NCI-H187 (cell line): Measurements from ENCODE around the gene DIPK1A.
A peak's percentile ranks its signal among the peaks of the same experiment; 100 is the strongest.

Source experiments
- DNase-seq, 2 experiments: peaks; one replicate each; lab custom pipeline; 2025; lab: John Stamatoyannopoulos, UW

DIPK1A gene

DNA sequence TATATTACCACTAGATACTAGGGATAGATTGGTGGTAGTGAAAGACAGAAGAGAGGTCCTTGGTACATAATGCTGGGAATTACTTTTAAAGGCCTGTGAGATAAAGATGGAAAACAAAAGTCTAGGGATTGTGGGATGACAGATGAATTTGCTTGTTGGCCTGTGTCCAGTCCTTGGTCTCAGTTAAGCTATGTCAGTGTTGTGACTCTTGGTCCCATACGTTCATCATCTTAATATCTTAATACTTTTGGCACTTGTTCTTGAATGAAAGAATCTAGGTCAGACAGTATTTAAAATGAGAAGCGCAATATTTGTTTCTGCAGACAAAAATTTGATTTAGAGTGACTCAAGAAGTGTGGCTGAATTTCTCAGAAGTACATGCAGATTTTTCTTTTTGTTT lies 121.8 kb downstream of the DIPK1A start:
- DNase-seq = no peak

DNA sequence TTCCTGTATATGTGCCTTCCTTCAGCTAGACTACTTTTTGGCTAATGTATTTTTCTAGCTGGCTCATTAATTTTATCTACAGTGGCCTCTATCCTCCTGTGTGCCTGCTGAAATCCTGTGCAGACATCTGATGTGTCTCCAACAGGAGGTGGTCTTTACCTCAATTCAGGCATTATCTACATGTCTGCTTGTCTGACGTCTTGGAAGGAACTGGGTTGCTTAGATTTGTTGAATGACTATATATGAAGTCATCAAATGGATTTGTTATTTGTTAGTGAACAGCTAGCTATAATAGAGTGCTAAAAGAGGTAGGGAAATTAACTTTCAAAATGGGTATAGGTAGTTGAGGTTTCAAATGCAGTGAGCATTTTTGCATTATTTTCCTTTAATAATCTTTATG lies 122.7 kb downstream of the DIPK1A start:
- DNase-seq = no peak

DNA sequence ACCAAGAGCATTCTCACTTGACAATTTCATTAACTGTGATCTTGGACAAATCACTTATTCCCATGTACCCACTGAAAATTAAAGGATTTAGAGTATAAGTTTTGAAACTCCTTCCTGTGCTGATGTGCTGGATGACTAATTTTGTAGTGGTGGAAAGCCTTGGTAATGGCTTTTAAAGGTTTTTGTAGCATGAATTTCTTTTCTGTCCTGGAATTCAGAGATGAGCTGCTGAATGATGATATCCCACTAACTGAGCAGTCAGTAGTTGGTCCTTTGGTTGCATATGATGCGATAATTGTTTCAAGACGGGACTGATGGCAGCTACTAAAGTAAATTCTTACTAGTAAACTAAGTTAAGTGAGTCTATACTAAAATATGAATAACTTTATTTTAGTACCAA lies 124.2 kb downstream of the DIPK1A start:
- DNase-seq = no peak

DNA sequence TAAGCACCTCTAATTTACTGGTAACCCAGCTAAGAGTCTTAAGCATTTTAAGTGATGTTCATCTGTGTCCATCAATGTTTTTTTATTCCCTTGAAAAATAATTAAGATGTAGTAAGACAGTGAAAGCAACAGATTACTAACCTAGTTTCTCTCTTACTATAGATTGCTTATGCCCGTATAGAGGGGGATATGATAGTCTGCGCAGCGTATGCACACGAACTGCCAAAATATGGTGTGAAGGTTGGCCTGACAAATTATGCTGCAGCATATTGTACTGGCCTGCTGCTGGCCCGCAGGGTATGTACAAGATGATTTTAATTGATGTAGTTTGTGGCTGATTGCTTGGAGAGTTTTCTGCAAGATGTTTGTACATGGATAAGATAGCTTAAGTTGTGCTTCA lies 126.6 kb downstream of the DIPK1A start:
- DNase-seq = no peak

DNA sequence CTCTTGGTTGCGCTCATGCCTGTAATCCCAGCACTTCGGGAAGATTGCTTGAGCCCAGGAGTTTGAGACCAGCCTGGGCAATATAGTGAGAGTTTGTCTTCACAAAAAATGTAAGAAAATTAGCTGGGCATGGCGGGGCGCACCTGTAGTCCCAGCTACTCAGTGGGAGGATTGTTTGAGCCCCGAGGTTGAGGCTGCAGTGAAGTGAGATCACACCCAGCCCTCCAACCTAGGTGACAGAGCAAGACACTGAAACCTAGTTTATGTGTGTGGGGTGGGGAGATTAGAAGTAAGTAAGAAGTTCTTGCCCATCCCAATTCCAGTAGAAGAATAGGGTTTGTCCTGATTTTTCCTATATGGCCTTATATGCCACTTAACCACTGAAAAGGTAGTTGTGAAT lies 127.4 kb downstream of the DIPK1A start:
- DNase-seq = no peak

DNA sequence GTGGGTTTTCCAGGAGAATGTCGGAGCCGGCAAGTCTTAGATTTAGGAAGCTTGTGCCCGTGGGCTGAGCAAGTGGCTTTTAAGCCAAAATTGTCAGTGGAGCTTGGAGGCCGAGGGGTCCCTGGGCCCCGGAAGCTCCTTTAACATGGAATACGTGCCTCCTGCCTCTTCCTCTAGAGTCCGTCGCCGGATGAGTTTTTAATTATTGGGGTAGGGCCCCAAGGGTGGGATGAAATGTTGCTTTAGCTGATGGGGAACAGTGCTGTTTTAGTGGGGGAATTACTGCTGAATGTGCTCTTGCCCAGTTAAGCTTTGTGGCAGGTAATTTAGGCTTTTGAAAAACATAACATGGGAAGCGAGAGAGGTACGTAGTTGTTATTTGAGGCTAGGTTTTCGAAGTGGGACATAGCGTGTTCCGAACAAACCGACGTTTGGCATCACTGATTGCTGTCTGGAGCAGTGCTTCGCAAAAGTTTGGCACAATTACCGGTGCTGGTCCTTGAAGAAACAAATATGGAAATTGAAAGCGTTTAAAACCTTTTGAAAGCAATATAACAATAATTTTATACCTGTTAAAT lies 128.6 kb downstream of the DIPK1A start:
- no peak for DNase-seq

DNA sequence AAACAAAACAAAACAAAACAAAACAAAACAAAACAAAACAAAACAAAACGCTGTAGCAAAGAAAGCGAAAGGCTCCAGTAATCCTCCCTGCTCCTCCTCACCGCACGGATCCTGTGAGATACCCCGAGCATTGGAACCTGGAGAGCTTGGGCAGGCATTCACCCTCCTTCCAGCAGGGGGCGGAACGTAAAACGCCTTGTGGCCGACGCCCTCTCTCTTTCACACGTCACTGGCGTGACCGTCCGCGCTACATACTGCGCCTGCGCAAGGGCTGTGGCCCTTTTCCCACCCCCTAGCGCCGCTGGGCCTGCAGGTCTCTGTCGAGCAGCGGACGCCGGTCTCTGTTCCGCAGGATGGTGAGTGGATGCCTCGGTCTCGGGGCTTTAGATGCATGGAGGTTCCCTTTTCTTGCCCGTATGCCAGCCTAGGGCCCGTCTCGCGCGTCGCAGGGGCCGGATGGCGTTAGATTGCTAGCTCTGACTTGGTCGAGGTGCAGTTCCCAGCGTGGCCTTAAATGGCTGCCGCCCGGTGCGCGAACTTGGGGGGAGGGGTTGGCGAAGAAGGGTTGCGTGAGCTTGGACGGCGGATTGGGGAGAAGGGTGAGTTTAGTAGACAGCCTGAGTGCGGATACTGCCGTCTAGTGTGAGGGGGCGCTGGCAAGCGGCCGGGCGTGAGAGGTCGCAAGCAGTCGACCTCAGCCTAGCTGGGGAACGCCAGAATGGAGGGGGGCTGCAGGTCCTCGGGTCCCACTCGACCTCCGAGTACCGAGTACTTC lies 129.3 kb downstream of the DIPK1A start, which contains the start of gene RPL5:
Gene RPL5 (plus strand): TSS at position 279 of the 775 bp plus-strand sequence. CDS start 75 bp downstream, at position 354.
- peak; percentile 94 to 95 for DNase-seq

DNA sequence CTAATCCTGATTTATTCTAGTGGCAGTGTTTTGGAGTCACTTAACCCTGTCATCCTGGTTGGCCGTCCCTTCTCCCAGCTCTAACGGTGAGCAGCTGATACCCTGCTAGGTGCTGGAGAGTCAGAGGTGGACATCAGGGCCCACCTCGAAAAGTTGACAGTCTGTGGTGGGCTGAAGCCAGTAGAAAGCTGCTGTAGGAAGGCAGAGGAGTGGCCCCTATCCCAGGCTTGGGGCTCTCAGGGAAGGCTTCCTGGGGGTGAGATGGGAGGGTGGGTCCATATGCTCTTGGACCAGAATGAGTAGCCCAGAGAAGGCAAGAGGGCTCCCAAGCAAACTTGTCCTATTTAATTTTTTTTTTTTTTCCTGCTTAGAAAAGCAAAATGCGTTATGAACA lies 129.9 kb downstream of the DIPK1A start:
- DNase-seq = no peak

DNA sequence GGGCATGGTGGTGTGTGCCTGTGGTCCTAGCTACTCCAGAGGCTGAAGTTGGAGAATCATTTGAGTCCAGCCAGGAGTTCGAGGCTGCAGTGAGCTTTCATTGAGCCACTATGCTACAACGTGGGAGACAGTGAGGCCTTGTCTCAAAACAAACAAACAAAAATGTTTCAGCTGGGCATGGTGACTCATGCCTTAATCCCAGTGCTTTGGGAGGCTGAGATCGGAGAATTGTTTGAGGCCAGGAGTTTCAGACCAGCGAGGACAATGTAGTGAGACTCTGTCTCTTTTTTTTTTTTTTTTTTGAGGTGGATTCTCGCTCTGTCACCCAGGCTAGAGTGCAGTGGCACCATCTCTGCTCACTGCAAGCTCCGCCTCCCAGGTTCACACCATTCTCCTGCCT lies 134.5 kb downstream of the DIPK1A start:
- no peak for DNase-seq

DNA sequence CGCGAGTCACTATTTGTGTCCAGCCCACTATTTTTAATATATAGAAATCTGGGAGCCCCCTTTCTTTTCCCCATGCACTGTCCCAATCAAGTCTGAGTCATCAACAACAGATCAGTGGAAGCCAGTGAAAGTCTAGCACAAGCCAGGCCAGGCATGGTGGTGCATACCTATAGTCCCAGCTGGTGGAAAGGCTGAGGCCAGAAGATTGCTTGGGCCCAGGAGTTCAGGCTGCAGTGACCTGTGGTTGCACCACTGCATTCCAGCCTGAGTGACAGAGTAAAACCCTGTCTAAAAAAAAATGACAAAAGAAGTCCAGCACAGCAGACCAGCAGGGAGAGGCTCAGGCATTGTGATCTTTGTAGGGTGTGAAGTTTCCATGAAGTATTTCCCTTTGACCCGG lies 138.4 kb downstream of the DIPK1A start:
- DNase-seq = no peak

DNA sequence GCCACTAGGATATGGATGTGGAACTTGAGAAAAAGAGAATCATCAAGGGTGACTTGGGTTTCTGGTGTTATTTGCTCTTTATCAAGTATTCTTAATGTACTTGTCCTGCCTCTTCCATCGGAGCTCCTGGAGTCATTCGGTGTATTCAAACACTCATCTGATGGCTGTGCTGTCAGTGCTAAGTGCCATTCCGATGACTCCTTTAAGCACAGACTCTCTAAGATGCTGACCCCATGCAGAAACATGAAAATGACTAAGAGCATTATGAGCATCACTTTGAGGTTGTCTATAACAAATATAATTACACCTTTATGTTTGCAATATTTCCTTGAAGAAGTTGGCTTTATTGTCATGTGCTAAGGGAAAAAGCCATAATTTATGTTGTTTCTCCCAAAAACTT lies 140.7 kb downstream of the DIPK1A start:
- no peak for DNase-seq

DNA sequence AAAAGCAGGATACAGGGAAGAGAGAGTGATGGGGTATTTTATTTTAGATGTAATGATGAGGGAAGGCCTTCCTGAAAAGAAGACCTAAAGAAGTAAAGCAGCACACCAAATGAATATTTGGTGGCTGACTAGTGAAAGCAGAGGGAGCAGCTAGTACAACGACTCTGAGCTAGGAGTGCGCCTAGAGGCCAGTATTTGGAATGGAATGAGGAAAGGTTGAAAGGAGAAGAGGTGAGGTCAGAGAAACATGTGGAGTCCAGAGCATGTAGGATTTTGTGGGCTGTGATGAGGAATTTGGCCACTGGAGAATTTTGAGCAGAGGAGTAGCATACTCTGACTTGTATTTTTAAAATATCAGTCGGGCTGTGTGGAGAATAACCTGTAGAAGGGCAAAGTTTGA lies 141.2 kb downstream of the DIPK1A start:
- DNase-seq = no peak

DNA sequence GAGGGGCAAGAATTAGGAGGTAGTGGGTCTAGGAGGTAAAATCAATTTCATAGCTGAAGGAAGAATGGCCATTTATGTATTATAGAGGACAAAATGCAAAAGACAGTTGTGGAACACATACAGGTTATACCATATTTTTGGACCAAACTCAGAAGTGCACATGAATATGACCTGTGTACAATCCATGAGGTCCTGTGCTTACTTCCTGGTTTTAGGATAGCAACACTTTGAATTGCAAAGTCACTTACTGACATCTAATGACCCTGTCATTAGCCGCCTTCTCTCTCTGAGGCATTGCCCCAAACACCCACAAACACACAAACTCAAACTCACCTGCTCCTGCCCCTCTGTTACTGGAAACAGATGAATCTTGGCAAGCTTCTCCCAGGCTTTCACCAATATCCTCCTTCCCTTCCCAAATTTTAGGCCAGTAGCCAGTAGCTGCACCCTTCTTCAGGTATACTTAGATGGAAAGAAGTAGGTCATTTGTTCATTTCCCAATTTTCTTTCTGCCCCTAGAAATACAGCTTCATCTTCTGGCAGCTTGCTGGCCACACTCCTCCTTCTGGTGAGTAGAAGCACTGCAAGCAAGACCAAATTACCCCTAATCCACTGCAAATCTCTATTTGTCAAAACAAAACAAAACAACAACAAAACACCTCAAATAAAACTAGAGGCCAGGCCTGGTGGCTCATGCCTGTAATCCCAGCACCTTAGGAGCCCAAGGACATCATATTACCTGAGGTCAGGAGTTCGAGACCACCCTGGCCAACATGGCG lies 143.1 kb downstream of the DIPK1A start:
- no peak for DNase-seq

DNA sequence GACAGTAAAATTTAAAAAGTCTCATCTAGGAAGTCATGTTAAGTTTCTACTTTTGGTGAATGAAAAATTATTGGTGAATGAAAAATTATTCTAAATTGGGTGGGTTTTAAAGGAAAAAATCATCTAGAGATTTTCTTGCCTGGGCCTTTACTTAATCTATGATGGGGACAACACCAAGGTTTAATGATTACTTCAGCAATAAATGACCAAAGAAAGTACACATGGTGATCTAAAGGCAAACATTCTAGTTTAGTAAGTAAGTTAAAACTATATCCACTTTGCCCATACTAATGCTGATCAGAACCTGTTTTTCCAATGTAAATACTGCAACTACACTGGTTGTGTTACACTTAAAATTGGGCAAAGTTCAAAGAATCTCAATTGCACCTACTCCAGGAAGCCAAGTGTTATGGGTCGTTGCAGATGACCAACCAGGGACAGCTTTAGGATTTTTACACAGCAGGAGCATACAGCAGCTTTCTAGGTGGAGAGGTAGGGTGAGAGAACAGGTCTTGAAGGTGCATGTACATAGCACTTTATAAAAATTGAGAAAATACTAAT lies 144.0 kb downstream of the DIPK1A start:
- DNase-seq = no peak

DNA sequence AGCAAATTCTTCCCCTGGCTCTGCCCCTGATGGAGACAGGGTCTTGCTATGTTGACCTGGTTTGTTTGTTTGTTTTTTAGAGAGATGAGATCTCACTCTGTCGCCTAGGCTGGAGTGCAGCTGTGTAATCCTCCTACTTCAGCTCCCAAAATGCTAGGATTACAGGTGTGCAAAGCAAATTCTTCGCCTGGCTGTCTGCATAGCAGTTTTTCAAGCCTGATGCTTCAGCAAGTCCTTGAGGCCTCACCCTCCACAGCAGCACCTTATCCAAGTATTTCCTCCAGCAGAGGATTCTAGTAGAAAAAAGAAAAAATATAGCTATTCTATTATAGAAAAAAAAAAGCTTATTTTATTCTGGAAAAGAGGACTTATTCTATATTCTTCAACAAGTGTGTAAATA lies 144.5 kb downstream of the DIPK1A start:
- no peak for DNase-seq

DNA sequence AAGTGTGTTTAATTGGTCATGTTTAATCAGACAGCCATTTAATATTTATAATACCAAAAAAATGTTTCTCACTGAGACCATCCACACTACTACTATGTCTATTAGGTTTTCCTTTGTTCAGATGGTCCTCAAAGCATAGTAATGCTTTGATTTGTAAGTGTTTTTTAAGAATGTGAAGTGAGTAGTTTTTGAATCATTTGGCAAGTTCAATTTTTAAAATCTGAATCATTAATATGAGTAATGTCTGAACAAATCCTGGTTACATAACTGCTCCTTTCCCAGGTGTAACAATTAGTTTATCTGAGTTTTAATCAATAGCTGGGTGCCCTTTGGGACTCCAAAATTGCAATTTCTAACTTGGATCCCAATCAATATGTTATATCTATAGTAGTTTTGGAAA lies 152.9 kb downstream of the DIPK1A start:
- DNase-seq = no peak

DNA sequence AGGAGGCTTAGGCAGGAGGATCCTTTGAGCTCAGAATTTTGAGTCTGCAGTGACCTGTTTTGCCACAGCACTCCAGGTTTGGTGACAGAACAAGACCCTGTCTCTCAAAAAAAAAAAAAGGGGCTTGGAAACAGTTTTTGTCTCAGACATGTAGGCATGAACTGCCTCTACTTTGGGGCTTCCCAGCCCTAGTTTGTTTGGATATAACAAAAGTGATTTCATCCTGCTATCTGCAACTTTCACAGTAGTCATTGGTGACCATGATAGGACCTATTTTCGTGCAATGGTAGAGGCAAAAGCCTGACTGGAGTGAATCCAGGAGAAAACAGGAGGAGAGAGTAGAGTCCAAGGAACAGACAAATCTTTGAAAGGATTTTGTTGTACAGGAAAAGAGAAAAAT lies 156.0 kb downstream of the DIPK1A start:
- DNase-seq = no peak

DNA sequence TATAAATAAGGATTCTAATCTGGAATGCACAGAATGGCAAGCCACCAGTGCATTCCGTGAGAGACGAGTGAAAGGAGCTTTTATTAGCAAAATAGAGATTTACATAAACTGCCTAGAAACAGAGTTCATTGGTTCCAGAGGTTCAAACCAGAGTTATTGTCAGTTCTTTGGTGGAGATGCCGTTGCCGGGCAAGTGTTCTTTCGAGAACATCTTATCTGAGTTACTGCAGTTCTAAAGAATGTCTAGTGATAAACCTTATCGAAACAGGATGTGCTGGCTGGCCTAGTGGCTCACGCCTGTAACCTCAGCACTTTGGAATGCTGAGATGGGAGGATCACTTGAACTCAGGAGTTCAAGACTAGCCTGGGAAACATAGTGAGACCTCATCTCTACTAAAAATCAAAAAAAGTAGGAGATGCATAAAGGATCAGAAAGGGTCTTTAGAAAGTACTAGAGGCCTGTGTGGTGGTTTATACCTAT lies 156.5 kb downstream of the DIPK1A start:
- no peak for DNase-seq

DNA sequence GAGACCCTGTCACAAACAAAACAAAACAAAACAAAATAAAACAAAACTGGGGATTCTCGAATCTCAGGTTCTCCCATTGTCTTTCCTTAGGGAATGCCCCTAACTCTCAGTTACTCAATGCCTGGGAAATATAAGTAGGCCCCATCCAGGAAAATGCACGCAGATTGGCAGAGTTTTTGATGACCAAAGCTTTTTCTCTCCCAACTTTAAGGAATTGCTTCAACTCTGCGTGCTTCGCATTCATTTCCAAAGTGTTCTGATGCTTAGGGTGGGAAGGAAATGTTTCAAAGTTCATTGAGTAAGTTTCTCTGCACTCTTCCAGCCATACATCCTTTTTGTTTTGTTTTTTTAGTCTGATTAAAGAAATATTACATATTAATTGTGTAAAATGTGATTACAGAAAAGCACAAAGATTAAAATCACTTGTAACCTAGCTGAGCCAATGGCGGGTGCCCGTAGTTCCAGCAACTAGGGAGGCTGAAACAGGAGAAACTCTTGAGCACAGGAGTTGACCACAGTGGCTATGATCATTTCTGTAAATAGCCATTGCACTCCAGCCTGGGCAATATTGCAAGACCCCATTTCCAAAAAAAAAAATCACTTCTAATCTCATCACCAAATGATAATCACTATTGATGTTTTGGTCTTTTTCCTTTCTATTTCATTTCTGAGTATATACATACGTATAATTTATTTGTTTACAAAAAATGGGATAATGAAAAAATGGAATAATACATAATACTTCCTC lies 157.9 kb downstream of the DIPK1A start:
- no peak for DNase-seq

DNA sequence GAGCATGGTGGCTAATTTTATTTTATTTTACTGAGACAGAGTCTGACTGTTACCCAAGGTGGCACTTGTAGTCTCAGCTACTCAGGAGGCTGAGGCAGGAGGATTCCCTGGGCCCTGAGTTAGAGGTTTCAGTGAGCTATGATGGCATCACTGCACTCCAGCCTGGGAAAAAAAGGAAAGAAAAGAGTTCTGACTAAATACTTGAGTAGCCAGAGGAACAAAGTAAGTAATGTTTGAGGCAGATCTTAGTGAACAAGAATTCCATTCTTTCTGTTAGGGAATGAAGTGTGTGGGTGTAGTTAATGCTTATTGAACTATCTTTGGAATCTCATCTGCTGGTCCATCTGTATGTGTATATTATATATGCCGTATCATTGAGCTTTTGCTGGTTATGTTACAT lies 163.3 kb downstream of the DIPK1A start:
- no peak for DNase-seq

DNA sequence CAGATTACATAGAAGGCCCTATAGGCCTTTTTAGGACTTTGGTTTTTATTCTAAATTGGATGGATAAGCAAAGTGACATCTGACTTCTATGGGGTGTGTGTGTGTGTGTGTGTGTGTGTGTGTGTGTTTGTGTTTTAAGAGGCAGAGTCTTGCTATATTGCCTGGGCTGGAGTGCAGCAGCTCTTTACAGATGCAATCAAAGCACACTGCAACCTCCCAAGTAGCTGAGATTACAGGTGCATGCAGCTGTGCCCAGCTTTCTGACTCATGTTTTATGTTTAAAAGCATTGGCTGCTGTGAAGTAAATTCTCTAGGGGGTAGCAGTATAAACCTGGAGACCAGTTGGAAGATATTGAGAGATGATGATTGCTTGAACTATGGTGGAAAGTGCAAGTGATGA lies 164.0 kb downstream of the DIPK1A start:
- no peak for DNase-seq

DNA sequence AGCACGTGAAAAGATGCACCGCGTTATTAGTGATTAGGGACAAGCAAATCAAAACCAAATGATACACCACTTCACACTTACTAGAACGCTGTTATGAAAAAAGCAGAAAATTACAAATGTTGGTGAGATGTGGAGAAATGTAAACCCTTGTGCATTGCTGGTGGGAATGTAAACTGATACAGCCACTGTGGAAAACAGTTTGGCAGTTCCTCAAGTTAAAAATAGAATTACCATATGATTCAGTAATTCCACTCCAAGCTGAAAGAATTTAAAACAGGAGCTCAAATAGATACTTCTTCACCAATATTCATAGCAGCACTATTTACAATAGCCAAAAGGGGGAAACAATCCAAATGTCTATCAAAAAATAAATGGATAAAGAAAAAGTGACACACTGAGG lies 166.1 kb downstream of the DIPK1A start:
- no peak for DNase-seq
